Activated B cell treated with CpG ODN at 0.5 μM for 24 hours (primary cell): Measurements from ENCODE around the gene RAB15. TPM values are rescaled to one million over a fixed set of nuclear protein-coding genes. Genes with fewer than 3 reads are reported as not detected.

ENCODE experiments used
- ATAC-seq: fragments of 200-7000 bp; cut with Tn5 transposase; one replicate; pipeline ENCODE4 v1.10.0; 2021; ENCODE audit warnings: low read depth, mild to moderate bottlenecking, moderate library complexity
- CTCF ChIA-PET: fragments of 350-600 bp; sonication (Branson Sonifier 250); formaldehyde crosslinking; loops from one replicate; lab custom pipeline; 2021; ENCODE audit warnings: antibody characterized with exemption; lab: Charles Lee
- POLR2A ChIA-PET: fragments of 350-600 bp; sonication (Branson Sonifier 250); formaldehyde crosslinking; loops from one replicate; lab custom pipeline; 2021; ENCODE audit warnings: antibody characterized with exemption; lab: Charles Lee
- DNase-seq: peaks from one replicate; pipeline ENCODE4 v3.0.0; 2022
- H3K27ac Mint-ChIP-seq: one replicate; pipeline ENCODE4 v1.8.0; 2020; ENCODE audit warnings: mixed read lengths
- H3K27me3 Mint-ChIP-seq: one replicate; pipeline ENCODE4 v1.8.0; 2021; ENCODE audit warnings: mixed read lengths
- H3K36me3 Mint-ChIP-seq: one replicate; pipeline ENCODE4 v1.8.0; 2021; ENCODE audit warnings: low read depth, mixed read lengths
- H3K4me1 Mint-ChIP-seq: one replicate; pipeline ENCODE4 v1.8.0; 2021; ENCODE audit warnings: mixed read lengths
- H3K4me3 Mint-ChIP-seq: one replicate; pipeline ENCODE4 v1.8.0; 2020; ENCODE audit warnings: mild to moderate bottlenecking, mixed read lengths
- H3K9me3 Mint-ChIP-seq: one replicate; pipeline ENCODE4 v1.8.0; 2020; ENCODE audit warnings: mixed read lengths
- CTCF ChIP-seq: fragments of 200-600 bp; IDR thresholded peaks from one replicate; pipeline ENCODE4 v1.8.0; 2022; ENCODE audit warnings: antibody characterized with exemption, mild to moderate bottlenecking
- intact Hi-C: fragments of 100-400 bp; cut with micrococcal nuclease; formaldehyde crosslinking; loops from one replicate; pipeline ENCODE4 v1.15.1; 2024
- total RNA-seq: library from RNA; stranded (reverse); gene quantifications from 2 replicates; pipeline ENCODE4 v1.2.3, GENCODE V29; 2022

RAB15 gene
- total RNA-seq, 1 donor from 2014 or later = 0.47 TPM

GRCh38 chr14:65002586-65003210 is 30.6 kb upstream of the RAB15 start:
- no peak for ATAC-seq
- no peak overlapping the region for H3K4me3 Mint-ChIP-seq
- CTCF ChIA-PET = no interaction called here
- DNase-seq = no peak
- intact Hi-C loops = no loop called here
- H3K9me3 Mint-ChIP-seq = no peaks in the 10 kb centered on the region
- POLR2A ChIA-PET = no interaction called here
- TF ChIP-seq CTCF = no peak
- no peak overlapping the region for H3K27ac Mint-ChIP-seq
- no peaks in the 10 kb centered on the region for H3K27me3 Mint-ChIP-seq
- peaks cover 10% of the 10 kb centered on the region for H3K36me3 Mint-ChIP-seq
- H3K4me1 Mint-ChIP-seq = no peaks in the 10 kb centered on the region

DNA sequence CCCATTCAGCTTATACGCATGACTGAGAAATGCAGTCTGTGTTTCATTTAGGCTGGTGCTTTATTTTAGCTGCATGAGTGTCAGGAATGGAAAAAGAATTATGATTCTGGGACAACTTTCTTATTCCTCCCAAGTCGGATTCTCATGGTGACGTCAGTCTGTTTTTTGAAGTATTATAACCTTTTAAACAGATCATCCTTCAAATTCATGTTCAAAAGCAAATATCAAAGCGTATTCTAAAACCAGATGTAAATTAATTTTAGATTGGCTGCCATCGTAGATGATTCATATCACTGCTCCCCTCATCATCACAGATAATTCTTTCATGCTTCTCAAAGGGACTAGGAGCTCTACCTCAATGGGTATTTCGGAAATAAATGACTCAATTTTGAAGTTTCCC is 29.6 kb upstream of the RAB15 start:
- ChIA-PET CTCF (no interaction called here), POLR2A (no interaction called here)
- Mint-ChIP-seq H3K27ac (no peak overlapping the region), H3K36me3 (peaks cover 10% of the 10 kb centered on the region), H3K27me3 (no peaks in the 10 kb centered on the region), H3K4me1 (no peaks in the 10 kb centered on the region), H3K4me3 (no peak overlapping the region), H3K9me3 (no peaks in the 10 kb centered on the region)
- TF ChIP-seq CTCF = no peak
- ATAC-seq (no peak), DNase-seq (no peak)
- intact Hi-C loops = no loop called here

- no peak overlapping the region for H3K4me3 Mint-ChIP-seq
- no peak for DNase-seq
- ChIA-PET POLR2A (interaction anchor here (0.7 kb wide), 1 partner anchor 86 kb away, joined by 4 read pairs; no protein-coding TSS in a partner anchor), CTCF (interaction anchor here (0.6 kb wide), 1 partner anchor 20 kb away, joined by 3 read pairs; no protein-coding TSS in a partner anchor)
- intact Hi-C loops = no loop called here
- no peaks in the 10 kb centered on the region for H3K27me3 Mint-ChIP-seq
- no peak for TF ChIP-seq CTCF
- H3K36me3 Mint-ChIP-seq = peaks cover 8% of the 10 kb centered on the region
- H3K9me3 Mint-ChIP-seq = no peaks in the 10 kb centered on the region
- no peak for ATAC-seq
- H3K27ac Mint-ChIP-seq = no peak overlapping the region
- no peaks in the 10 kb centered on the region for H3K4me1 Mint-ChIP-seq
Observed at GRCh38 chr14:65000898-65001591, 28.9 kb upstream of the RAB15 start.

DNA sequence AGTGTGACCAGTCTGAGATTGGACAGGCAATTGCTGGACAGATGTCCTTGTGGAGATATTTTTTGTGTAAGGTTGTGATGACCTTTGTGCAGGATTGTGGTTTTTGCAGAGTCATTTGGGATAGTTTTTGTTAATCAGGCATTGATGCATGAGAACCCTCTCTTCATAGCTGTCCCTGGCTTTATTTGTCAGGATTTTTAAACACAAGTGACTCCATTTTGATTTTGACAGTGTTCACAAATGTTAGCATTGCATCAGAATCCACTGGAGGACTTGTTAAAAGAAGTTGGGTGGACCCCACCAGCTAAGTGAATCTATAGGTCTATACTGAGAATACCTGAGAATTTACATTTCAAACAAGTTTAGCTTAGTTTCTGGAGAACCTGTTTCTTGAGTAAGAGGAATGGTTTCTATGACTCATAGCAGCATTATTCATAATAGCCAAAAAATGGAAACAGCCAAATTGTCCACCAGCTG is 26.4 kb upstream of the RAB15 start:
- no peak overlapping the region for H3K27ac Mint-ChIP-seq
- intact Hi-C loops = no loop called here
- no peaks in the 10 kb centered on the region for H3K9me3 Mint-ChIP-seq
- no peaks in the 10 kb centered on the region for H3K27me3 Mint-ChIP-seq
- no peak for DNase-seq
- no peak for TF ChIP-seq CTCF
- no peaks in the 10 kb centered on the region for H3K36me3 Mint-ChIP-seq
- POLR2A ChIA-PET = no interaction called here
- H3K4me1 Mint-ChIP-seq = peaks cover under 1% of the 10 kb centered on the region
- no peak overlapping the region for H3K4me3 Mint-ChIP-seq
- ATAC-seq = no peak
- CTCF ChIA-PET = interaction anchor here (1.0 kb wide), 1 partner anchor 13 kb away, joined by 4 read pairs; no protein-coding TSS in a partner anchor

GRCh38 chr14:64997108-64997794 is 25.1 kb upstream of the RAB15 start:
- no peaks in the 10 kb centered on the region for H3K27me3 Mint-ChIP-seq
- no peak for ATAC-seq
- ChIA-PET CTCF (no interaction called here), POLR2A (interaction anchor here (0.6 kb wide), 1 partner anchor 22 kb away, joined by 7 read pairs; no protein-coding TSS in a partner anchor)
- H3K36me3 Mint-ChIP-seq = peaks cover 1% of the 10 kb centered on the region
- peak overlapping the region; percentile 36 for H3K4me3 Mint-ChIP-seq
- DNase-seq = no peak
- no peaks in the 10 kb centered on the region for H3K9me3 Mint-ChIP-seq
- no peak for TF ChIP-seq CTCF
- no peak overlapping the region for H3K27ac Mint-ChIP-seq
- intact Hi-C loops = no loop called here
- peaks cover 3% of the 10 kb centered on the region for H3K4me1 Mint-ChIP-seq
